ENCODE results near the gene FNDC7. TPM values are rescaled to one million over a fixed set of nuclear protein-coding genes. Genes with fewer than 3 reads are reported as not detected.

FNDC7 gene
- total RNA-seq, 1 donor from 2014 or later, result not detected

DNA sequence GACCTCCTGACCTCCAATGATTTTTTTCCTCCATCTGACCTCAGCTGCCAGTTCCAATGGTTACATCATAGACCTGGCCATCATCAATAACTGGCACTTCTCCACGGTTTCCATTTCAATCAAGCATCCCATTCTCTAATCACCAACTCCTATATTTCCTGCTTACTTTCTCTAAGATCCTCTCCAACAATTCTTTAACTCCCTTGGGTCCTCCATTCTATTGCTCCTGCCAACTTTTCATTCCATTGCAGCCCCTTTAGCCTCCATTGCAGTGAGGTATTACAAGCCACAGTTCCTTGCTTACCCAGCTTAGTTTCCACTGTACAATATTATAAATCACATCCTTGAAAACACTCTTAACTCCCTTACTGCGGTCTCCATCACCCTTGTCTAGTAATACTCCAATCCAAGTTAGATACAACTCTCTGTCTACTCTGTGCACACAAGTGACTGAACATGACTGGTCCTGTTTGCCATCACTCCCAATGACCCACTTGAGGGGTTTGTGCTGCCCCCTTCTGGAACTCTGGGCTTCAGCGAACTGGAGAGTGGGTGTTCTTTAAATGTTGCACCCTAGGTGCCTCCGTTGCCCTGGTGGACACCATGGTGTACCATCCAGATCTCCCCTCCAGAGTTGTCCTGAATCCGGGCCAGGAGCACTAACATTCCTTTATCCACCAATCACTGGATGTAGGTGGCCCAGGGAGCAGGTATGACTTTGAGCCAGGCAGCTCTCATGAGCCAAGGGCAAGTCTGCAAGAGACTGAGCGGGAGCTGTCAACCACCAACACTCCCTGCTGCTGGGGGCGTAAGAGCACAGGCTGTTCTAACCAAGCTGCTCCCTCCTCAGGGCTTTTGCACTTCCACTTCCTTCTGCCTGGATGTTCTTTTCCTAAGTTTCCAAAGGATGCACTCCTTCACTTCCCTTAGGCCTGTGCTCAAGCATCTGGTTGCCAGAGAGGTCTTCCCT, 3.7 kb upstream of the FNDC7 start:
- no peaks in the 10 kb centered on the region for H3K9me3 Mint-ChIP-seq
- no peak overlapping the region for H3K27ac Mint-ChIP-seq
- intact Hi-C loops (cut with micrococcal nuclease), result loop anchor here (5.0 kb wide), 1 partner anchor 197 kb away; no protein-coding TSS in a partner anchor

DNA sequence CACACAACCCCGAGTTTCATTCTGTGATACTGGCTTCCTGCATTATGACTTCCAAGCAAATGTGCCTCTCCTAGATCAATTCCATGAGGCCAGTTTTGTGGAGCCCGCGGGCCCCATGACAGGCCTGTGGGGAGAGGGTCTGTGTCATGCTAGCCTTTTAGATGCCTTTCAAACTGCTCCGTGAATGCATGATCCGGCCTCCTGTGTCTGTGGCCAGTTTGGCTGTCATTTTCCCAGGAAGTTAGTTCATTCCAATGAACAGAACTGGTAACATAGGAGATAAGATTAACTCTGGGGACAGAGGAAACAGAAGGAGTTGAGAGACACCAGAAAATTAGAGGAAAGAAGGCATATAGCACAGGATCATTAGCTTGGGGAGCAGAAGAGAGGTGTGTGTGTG, 3.2 kb downstream of the FNDC7 start:
- Mint-ChIP-seq H3K4me3 (no peak overlapping the region), H3K4me1 (peaks cover 2% of the 10 kb centered on the region), H3K9me3 (no peaks in the 10 kb centered on the region), H3K36me3 (ENCODE audit: low read depth) (no peaks in the 10 kb centered on the region), H3K27ac (no peak overlapping the region), H3K27me3 (peaks cover 21% of the 10 kb centered on the region)
- no peak for DNase-seq
- intact Hi-C loops (cut with micrococcal nuclease), result no loop called here

More for the DNA sequence above, 3.7 kb upstream of the FNDC7 start:
- Mint-ChIP-seq H3K4me1 (peaks cover 19% of the 10 kb centered on the region), H3K4me3 (no peak overlapping the region), H3K27me3 (peaks cover 16% of the 10 kb centered on the region), H3K36me3 (ENCODE audit: low read depth) (no peaks in the 10 kb centered on the region)
- DNase-seq, result peak; percentile 87

DNA sequence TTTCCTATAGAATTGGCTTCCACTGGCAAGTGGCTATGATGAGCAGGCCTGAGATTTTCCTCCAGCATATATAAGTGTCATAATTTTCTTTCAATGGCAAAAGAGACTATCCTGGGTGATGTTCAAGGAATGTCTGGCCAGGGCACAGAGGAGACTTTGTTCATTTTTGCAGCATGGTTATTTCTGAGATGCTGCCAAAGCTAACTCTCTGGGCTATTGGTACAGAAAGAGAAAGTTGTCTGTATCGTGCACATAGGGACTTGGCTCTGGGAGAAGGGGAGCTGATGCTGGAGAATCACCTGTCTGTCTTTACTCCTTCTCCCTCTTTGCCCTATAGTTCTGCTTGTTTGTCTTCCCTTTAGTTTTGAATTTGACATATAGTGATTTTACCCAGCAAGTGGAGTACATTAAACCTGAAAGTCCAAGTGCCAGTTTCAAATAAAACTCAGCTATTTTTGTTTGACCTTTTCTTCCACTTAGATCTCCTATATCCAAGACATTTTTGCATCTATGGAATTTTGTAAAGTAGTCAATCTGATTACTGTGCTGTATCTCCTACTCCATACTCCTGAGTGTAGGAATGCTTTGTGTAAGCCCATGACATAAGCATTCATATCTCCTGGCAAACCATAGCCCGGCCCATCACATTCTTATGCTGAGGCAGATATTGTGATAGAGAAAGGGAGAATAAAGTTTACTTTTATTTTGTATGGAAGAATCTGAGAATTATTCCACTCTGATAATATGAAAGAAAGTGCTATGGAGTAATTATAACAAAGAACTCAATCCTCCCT, 3.9 kb downstream of the FNDC7 start:
- Mint-ChIP-seq H3K4me1 (peaks cover 2% of the 10 kb centered on the region), H3K27ac (no peak overlapping the region), H3K4me3 (no peak overlapping the region), H3K27me3 (peaks cover 20% of the 10 kb centered on the region), H3K9me3 (no peaks in the 10 kb centered on the region), H3K36me3 (ENCODE audit: low read depth) (no peaks in the 10 kb centered on the region)
- DNase-seq, result no peak
- intact Hi-C loops (cut with micrococcal nuclease), result no loop called here

DNA sequence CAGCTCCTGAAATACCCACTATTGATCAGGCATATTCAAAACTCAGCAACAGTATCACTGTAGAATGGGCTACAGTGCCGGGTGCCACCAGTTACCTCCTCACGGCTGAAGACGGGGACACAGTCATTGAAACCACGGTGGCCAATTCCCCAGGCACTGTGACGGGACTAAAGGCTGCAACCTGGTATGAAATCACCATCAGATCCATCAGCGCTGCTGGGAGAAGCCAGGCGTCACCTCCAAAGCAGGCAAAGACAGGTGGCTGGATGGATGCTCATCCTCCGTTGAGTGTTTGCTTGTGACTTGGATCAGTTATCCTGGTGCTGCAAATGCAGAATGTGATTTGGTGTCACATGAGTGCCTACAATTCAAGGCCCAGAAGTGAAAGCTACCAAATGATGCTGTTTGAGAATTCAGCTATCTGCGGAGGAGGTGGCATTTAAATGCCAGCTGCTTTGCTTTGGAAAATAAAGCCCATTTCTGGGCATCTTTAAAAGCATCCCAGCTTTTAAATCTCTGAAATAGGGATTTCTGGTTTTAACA, 5.1 kb downstream of the FNDC7 start:
- Mint-ChIP-seq H3K4me1 (peaks cover 2% of the 10 kb centered on the region), H3K27ac (no peak overlapping the region), H3K9me3 (no peaks in the 10 kb centered on the region), H3K36me3 (ENCODE audit: low read depth) (no peaks in the 10 kb centered on the region), H3K4me3 (no peak overlapping the region), H3K27me3 (peaks cover 11% of the 10 kb centered on the region)
- DNase-seq, result no peak
- intact Hi-C loops (cut with micrococcal nuclease), result no loop called here

DNA sequence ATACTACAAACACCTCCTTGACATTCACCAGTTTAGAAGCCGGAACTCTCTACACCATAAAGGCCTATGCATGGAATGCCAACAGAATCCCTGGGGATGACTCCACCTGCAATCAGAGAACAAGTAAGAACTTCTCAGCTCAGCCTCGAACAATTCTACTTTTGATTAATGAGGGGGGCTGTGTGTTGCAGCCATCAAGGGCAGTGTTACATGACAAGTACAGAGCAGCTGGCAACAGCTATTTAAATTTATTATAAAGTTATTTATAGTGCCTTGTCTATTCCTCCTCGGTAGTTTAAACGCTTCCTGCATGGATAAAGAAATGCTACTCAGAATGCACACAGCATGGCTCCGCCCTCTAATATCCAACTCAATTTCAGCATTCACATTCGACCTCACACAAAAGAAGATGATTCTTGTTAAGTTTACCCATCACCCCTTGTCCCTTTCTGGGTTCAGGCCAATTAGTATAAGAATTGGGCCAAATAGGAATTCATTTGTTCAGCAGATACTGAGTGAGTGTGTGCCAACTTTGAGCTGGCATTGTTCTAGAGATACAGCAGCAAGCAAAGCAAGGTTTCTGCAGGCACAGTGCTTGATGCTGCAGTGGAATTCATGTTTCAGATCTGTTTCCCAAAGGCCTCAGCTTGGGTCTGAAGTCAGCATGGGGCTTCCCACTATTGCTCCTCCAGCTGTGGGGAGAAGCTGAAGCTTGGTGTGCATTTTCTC, 6.4 kb downstream of the FNDC7 start:
- H3K9me3 Mint-ChIP-seq, result no peaks in the 10 kb centered on the region
- intact Hi-C loops (cut with micrococcal nuclease), result no loop called here
- no peak overlapping the region for H3K4me3 Mint-ChIP-seq
- peaks cover 5% of the 10 kb centered on the region for H3K27me3 Mint-ChIP-seq
- peaks cover 2% of the 10 kb centered on the region for H3K4me1 Mint-ChIP-seq
- no peaks in the 10 kb centered on the region for H3K36me3 Mint-ChIP-seq (ENCODE audit: low read depth)
- no peak overlapping the region for H3K27ac Mint-ChIP-seq
- no peak for DNase-seq

DNA sequence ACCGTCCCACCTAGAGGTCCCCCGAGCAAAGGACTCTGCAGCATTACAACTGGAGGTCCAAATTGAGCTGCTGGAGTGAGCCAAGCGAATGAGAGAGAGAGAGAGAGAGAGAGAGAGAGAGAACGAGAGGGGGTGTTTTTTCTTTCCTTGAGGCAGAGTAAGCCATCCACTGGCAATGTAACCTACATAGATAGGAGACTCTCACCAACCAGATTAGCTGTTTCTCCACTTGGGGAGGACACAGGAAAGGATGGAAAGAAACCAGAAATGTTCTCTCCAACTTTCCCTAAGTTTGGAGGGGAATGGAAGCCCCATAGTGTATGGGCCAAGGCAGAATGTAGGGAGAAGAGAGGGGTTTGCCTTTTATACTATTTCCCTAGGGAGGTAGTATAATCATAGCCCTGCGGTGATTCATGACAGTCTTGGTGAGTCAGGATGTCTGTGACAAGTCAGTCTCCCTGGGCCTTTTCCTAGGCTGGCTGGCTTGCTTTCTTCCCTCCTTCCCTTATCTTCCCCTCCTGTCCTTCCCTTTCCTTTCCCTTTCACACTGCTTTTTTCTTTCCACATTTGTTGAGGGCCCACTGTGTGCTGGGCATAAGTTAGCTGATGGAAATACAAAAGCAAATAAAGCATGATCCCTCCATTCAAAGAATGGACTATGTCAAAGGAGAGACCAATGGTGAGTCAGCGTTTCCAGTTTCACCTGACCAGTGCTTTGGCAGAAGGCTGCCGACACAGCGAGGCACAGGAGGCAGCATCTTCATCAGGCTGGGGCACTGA, 7.1 kb downstream of the FNDC7 start:
- no peaks in the 10 kb centered on the region for H3K36me3 Mint-ChIP-seq (ENCODE audit: low read depth)
- DNase-seq, result no peak
- no peak overlapping the region for H3K4me3 Mint-ChIP-seq
- intact Hi-C loops (cut with micrococcal nuclease), result no loop called here
- H3K27ac Mint-ChIP-seq, result no peak overlapping the region
- peaks cover 2% of the 10 kb centered on the region for H3K4me1 Mint-ChIP-seq
- H3K9me3 Mint-ChIP-seq, result no peaks in the 10 kb centered on the region
- peaks cover 5% of the 10 kb centered on the region for H3K27me3 Mint-ChIP-seq

DNA sequence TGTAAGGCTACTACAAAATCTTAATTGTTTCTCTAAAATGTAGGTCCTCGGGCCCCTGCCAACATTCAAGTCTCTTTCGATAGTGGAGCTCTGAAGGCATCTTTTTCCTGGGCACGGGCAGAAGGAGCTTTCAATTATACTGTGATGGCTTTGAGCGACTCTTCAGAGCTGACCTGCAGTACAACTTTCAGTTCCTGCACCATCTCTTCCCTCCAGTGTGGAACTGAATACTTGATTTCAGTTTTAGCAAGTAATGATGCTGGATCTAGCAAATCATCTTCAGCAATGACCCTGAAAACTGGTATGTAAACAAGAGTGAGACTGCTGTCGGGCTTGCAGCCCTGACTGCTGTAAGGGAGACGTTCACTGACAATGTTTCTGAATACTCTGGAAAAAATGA, 9.6 kb downstream of the FNDC7 start:
- Mint-ChIP-seq H3K9me3 (no peaks in the 10 kb centered on the region), H3K4me3 (no peak overlapping the region), H3K27ac (no peak overlapping the region), H3K4me1 (peaks cover 2% of the 10 kb centered on the region), H3K36me3 (ENCODE audit: low read depth) (no peaks in the 10 kb centered on the region), H3K27me3 (peaks cover 12% of the 10 kb centered on the region)
- no peak for DNase-seq
- intact Hi-C loops (cut with micrococcal nuclease), result no loop called here

DNA sequence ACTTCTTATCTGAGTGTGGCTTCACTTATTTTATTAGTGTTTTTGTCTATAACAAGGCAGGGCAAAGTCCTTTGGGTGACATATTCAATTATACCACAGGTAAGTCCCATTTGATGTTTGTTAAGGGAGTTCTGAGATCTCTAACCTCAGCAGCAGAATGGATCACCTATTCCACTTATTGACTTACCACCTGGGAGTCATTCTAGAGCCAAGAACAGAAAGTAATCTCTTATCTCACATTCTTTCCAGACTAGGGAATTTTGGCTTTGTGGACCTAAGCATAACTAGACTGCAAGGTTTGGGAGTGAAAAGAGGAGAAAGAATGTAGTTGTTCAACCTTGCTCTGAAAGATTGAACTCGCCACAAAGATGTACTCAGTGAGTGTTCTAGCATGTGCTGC, 13.2 kb downstream of the FNDC7 start:
- no peak overlapping the region for H3K4me3 Mint-ChIP-seq
- intact Hi-C loops (cut with micrococcal nuclease), result no loop called here
- H3K4me1 Mint-ChIP-seq, result no peaks in the 10 kb centered on the region
- H3K27ac Mint-ChIP-seq, result no peak overlapping the region
- peaks cover 22% of the 10 kb centered on the region for H3K27me3 Mint-ChIP-seq
- no peaks in the 10 kb centered on the region for H3K9me3 Mint-ChIP-seq
- no peaks in the 10 kb centered on the region for H3K36me3 Mint-ChIP-seq (ENCODE audit: low read depth)
- no peak for DNase-seq

DNA sequence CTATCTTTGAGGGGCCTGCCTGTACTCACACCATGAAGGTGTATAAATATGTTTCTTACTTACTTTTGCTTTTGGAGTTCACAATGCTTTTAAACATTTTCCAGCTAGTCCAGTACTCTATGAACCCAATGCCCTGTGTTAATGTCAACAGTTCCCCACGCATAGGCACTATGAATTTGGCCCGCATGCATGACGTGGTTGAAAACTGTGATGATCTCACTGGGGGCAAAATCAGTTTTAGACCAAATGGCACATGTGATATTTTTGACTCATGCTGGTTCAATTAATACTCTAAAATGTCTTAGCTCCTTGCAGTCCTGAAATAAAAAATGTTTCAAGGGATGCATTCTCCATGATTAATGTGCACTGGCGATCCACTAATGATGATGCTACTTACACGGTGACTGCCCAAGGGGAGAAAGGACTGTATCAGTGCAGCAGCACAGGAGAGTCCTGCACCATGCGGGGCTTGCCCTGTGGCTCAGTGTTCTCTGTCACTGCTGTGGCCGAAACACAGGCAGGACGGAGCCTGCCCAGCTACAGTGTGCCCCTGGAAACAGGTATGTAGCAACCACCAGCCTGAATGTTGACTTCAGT, 15.7 kb downstream of the FNDC7 start:
- intact Hi-C loops (cut with micrococcal nuclease), result no loop called here
- H3K27ac Mint-ChIP-seq, result no peak overlapping the region
- H3K27me3 Mint-ChIP-seq, result peaks cover 30% of the 10 kb centered on the region
- H3K9me3 Mint-ChIP-seq, result no peaks in the 10 kb centered on the region
- no peaks in the 10 kb centered on the region for H3K4me1 Mint-ChIP-seq
- H3K4me3 Mint-ChIP-seq, result no peak overlapping the region
- no peak for DNase-seq
- H3K36me3 Mint-ChIP-seq (ENCODE audit: low read depth), result no peaks in the 10 kb centered on the region

DNA sequence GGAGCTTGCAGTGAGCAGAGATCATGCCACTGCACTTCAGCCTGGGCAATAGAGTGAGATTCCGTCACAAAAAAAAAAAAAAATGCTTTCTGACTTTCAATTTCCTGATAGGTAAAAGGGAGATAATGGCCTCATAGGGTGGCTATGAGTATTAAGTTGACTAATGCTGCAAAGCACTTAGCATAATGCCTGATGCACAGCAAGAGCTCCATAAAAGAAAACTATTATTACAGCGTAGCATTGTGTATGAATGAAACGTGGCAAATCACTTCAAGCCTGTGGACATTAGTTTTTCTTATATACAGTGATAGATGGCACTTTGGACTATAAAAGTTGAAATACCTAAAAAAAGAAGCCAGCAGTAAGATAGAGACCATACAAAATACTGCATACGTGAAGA, 16.8 kb downstream of the FNDC7 start:
- intact Hi-C loops (cut with micrococcal nuclease), result no loop called here
- Mint-ChIP-seq H3K27me3 (peaks cover 33% of the 10 kb centered on the region), H3K27ac (no peak overlapping the region), H3K4me1 (no peaks in the 10 kb centered on the region), H3K9me3 (no peaks in the 10 kb centered on the region), H3K4me3 (no peak overlapping the region), H3K36me3 (ENCODE audit: low read depth) (no peaks in the 10 kb centered on the region)
- no peak for DNase-seq

DNA sequence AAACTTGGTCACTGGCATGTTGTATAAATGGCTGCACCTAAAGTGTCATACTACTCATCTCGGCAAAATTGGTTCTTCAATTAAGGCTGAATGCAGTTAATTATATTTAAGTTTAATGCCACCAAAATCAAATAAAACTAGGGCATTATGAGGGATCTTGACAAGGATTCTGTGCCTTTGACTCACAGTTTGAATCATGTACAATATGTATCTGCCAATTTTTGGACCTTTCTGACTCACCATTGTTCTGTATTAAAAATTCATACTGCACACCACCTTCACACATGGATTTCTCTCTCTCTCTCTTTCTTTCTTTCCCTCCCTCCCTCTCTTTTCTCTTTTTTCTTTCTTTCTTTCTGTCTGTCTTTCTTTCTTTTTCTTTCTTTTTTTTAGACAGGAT, 19.7 kb downstream of the FNDC7 start:
- Mint-ChIP-seq H3K4me3 (no peak overlapping the region), H3K4me1 (no peaks in the 10 kb centered on the region), H3K9me3 (no peaks in the 10 kb centered on the region), H3K27me3 (peaks cover 39% of the 10 kb centered on the region), H3K36me3 (ENCODE audit: low read depth) (no peaks in the 10 kb centered on the region), H3K27ac (no peak overlapping the region)
- no peak for DNase-seq
- intact Hi-C loops (cut with micrococcal nuclease), result no loop called here

DNA sequence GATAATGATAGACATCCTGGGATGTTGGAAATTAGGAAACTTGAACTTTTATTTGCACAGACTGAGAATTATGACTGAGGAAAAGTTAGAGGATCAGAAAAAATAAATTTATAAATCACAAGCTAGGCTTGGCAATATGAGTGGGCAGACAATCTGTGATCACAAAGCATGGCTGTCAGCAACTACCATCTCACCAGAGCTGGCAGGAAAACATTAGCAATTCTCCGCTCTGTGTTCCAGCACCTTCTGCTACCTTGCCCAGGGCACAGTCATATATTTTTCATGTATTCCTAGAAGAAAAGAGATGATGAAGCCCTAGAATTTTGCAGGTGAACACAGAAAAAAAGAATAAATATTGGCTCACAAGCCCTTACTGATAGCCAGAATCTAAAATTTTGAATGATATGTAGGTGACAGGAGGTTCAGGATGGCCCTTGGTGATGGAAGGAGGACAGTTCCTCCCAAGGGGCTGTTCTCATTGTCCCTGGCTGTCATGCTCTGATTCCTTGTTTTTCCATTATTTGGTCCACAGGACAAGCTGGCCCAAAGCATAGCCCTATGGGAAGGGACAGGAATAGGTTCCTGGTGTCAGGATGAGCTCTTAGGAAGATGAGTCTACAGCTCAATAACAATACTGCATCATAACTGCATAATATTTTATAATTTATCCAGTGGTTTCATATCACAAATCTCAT, 21.6 kb downstream of the FNDC7 start:
- intact Hi-C loops (cut with micrococcal nuclease), result no loop called here
- DNase-seq, result no peak

More for the DNA sequence above, 21.6 kb downstream of the FNDC7 start:
- peaks cover 32% of the 10 kb centered on the region for H3K27me3 Mint-ChIP-seq
- H3K4me1 Mint-ChIP-seq, result no peaks in the 10 kb centered on the region
- H3K9me3 Mint-ChIP-seq, result no peaks in the 10 kb centered on the region
- H3K4me3 Mint-ChIP-seq, result no peak overlapping the region
- H3K27ac Mint-ChIP-seq, result no peak overlapping the region
- H3K36me3 Mint-ChIP-seq (ENCODE audit: low read depth), result no peaks in the 10 kb centered on the region
